HG02884 (cell line): ENCODE data around the gene CNTN2.

ENCODE experiments used
- ATAC-seq: cut with Tn5 transposase; IDR thresholded peaks from one replicate; pipeline ENCODE4 v1.9.1; 2021; ENCODE audit warnings: mild to moderate bottlenecking, moderate library complexity; ENCODE audit not compliant: unreplicated experiment

Gene CNTN2, protein sequence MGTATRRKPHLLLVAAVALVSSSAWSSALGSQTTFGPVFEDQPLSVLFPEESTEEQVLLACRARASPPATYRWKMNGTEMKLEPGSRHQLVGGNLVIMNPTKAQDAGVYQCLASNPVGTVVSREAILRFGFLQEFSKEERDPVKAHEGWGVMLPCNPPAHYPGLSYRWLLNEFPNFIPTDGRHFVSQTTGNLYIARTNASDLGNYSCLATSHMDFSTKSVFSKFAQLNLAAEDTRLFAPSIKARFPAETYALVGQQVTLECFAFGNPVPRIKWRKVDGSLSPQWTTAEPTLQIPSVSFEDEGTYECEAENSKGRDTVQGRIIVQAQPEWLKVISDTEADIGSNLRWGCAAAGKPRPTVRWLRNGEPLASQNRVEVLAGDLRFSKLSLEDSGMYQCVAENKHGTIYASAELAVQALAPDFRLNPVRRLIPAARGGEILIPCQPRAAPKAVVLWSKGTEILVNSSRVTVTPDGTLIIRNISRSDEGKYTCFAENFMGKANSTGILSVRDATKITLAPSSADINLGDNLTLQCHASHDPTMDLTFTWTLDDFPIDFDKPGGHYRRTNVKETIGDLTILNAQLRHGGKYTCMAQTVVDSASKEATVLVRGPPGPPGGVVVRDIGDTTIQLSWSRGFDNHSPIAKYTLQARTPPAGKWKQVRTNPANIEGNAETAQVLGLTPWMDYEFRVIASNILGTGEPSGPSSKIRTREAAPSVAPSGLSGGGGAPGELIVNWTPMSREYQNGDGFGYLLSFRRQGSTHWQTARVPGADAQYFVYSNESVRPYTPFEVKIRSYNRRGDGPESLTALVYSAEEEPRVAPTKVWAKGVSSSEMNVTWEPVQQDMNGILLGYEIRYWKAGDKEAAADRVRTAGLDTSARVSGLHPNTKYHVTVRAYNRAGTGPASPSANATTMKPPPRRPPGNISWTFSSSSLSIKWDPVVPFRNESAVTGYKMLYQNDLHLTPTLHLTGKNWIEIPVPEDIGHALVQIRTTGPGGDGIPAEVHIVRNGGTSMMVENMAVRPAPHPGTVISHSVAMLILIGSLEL

DNA sequence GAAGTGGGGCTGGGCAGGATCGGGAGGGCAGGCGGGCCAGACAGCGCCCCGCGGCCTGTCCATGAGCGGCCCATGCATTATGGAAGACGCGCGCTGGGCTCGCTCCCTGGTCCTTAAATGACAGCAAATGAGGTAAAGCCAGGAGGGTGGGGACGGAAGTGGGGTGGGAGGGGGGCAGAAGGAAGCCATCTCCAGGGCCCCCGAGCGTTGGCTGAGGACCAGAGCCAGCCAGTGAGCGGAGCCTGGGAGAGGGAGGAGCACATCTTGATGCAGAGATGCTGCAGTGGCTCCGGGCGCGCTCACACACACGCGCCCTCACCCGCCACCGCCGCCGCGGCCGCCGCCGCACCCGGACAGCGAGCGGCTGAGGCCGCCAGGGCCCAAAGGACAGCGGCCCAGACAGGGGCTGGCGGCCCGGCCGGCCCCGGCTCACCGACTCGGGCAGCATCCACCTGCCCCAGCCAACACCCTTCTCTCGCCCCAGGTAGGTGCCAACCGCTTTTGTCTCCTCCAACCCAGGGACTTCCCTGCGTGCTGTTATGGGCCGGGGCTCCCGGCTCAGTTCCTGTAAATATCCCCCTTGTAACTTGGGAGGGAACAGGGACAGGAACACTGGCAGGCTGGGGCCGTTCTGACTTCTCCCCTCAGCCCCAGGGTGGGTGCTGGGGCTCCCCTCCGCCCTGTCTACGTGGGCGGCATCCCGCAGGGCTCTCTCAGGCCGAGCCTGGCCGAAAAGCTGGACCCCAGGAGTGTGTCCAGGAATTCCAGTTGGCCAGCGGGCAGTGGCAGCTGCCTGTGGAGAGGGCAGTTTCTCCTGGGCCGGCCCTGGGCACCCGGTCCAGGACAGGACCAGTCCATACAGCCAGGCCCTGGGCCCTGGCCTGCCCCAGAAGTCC, at the start of gene CNTN2:
Gene CNTN2, plus strand, starts transcription at position 302 of the 896 bp plus-strand sequence. CDS start 9,974 bp downstream, outside the sequence.
- ATAC-seq: no peak

DNA sequence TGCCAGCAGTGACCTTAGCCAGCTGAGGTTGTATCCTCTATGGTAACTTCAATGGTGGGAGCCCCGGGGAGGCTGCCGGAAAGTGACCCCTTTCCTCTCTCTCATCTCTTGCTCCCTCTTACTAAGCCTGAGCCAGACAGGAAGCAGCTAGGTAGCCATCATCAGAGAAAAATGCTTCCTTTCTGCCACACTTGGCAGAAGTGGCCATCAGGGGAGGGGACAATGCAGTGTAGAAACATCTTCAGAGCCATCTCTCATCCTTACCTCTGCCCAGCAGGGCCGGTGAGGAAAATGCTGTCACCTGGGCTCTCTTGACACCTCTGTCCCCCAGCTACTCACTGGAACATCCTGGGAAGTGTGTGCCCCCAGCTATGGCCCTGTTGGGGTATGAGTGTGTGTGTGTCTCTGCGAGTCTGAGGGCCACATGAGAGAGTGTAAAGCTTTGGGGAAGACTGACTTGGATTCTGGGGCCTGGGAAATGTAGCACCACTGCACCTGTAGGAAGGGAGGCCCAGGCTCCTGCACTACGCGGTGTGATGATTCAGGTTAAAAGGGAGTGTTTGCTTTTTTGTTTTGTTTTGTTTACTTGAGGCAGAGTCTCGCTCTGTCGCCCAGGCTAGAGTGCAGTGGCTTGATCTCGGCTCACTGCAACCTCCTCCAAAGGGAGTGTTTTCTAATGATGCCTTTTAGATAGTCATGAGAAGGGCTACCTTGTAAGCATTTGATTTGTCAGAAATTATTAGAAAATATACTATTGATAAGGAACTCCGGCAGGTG, 48.7 kb upstream of the CNTN2 start:
- no peak for ATAC-seq

DNA sequence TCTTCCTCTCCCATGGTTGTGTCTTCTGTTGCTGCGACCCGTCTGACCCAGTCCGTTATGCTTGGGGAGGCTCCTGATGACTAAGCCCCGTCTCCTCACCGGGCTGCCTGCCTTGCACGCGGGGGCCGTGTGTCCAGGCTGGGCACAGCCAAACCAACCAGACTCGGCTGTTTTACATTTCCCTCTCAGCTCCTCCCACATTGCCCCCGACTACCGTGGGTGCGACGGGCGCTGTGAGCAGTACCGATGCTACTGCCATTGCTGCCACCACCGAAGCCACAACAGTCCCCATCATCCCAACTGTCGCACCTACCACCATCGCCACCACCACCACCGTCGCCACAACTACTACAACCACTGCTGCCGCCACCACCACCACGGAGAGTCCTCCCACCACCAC, 46.0 kb upstream of the CNTN2 start:
- no peak for ATAC-seq

DNA sequence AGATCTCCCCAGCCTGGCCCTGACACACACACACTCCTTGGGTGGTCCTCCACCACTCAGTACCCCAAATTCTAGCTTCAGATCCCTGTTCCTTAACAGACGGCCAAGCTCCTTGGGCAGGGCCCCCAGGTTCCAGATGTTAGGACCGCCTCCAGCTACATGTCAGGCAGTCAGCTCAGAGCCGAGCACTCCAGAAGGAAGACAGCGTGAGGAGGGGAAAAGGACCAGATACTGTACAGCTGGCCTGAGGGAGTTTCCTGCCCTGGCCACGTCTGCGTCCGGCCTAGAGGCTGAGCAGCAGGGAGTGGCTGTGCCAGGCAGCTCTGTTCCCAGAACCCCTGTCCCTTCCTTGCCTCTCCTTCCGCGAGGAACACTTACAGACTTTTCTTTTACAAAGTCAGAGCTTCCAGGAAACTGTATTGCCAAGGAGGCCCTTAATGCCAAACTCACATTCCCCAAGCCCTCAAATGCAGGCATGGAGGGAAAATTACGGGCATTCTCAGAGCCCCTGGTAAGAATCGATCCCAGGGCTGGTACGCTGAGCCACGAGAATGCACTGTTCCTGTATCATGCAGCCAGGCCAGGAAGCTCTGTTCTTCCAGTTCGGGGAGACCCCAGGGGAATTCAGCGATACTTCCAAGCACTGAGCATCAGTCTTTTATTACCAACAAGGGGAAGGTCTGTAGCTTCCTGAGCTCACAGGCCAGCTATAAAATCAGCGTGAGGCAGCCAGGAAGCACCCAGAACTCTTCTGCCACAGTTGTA, 45.2 kb upstream of the CNTN2 start:
- ATAC-seq: no peak

DNA sequence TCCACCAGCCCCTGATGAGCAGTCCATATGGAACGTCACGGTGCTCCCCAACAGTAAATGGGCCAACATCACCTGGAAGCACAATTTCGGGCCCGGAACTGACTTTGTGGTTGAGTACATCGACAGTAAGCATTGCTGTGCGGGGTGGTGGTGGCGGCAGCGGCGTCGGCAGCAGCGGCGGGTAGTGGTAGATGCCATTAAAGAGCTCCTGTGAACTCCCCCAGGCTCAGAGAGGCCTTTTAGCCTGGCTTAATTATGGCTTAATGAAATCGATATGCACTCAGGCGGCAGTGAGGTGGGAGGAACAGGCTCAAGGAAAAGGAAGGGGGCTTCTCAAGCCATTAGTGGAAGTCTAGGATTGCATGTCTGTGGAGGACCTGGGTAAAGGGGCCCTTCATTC, 41.9 kb upstream of the CNTN2 start:
- no peak for ATAC-seq

DNA sequence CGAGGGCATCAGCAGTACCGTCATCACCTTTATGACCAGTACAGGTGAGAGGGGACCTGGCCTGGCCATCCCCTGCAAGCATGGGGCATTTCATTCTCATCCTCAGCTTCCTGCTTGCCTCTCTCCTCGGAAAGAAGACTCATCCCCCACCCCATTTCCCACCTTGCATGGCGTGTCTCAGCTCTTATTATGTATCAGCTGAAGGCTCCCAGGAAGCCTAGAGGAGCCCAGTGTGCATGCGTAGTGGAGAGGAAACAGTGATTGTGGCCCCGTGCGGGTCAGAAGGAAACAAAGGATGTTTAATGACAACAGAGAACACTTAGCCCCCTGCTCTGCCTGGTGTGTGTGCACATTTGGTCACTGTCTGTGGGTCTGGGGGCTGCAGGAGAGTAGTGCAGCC, 40.3 kb upstream of the CNTN2 start:
- no peak for ATAC-seq

DNA sequence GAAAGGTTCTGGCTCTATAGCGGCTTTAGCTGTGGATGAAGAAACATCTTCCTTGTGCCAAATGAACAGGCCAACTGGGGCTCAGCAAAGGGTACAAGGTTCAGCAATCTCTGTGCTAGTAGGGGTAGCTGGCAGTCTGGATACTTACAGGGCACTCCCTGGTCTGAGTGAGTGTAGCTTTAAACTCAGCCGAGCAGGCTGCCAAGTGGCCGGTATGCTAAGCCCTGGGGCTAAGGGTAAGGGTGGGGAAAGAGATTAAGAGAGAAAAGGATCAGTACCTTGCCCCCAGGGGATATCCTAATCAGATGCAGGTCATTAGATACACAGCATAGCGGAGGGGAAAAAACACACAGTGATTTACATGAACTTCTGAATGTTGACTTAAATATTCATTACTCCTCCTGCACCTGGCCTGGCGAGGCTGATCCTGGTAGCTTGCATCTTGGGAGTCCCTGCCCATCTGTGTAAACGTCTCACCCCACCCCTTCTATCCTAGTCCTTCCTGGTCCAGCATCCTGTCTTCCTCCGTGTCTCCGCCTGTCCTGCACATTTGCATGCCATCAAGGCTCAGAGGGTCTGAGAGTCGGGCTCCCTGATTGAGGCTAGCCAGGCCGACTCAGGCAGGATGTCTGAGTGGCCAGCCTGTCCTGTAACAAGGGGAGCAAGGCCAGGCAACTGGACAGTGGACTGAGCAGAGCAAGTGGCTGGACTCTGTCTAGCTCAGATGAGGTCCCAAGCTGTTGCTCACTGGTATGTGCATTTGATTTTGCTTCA, 39.5 kb upstream of the CNTN2 start:
- ATAC-seq: no peak

DNA sequence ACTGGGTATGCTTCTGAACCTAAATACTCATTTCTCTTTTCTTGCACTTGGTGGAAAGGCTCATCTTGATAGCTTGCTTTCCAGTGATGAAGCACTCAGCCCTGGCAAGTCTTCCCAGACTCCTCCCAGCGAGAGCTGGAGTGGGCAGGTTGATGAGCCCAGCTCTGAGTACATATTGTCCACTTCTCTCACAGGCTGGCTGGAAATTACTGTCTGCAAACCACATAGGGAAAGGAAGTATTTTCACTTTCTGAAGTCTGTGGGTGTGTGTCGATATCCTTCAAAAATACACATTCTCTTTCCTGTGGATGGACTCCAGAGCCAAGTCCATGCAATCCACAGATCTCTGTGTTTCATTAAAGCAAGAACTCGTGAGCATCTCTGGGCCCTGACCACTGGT, 38.7 kb upstream of the CNTN2 start:
- no peak for ATAC-seq

DNA sequence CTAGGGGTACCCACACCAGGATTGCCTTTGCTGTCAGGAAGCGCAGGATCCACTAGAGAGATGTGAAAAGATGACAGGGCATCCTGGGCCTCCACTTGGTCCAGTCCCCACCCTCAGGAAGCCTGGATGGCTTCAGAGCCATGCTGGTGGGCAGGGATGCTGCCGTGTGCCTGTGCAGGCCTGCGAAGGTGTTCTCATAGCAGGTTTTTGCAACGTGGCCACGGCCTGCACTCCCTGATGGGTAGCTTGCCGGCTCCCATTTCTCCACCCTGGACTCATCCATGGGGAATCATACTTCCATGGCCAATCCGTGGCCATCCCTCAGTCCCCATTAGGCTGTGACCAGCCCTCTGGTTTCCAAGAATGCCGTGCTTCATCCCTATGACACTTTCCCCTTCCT, 34.1 kb upstream of the CNTN2 start:
- ATAC-seq: no peak

DNA sequence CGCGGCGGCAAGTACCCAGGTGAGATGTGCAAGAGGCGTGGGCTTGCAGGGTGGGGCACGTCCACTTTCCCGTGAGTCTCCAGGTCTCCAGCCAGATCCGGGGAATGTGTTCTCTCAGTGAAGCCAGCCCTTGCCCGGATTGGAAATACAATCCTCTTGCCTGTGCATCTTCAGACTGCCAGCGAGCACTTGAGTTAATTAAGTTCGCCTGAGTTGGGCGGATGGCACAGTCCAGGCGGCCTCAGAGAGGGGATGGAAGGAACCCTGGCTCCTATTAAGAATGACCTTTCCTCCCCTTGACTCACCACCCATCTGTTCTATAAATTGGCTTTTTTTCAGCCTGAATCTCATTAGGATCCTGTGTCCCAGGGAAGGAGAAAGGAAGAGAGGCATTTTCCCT, 33.3 kb upstream of the CNTN2 start:
- no peak for ATAC-seq

DNA sequence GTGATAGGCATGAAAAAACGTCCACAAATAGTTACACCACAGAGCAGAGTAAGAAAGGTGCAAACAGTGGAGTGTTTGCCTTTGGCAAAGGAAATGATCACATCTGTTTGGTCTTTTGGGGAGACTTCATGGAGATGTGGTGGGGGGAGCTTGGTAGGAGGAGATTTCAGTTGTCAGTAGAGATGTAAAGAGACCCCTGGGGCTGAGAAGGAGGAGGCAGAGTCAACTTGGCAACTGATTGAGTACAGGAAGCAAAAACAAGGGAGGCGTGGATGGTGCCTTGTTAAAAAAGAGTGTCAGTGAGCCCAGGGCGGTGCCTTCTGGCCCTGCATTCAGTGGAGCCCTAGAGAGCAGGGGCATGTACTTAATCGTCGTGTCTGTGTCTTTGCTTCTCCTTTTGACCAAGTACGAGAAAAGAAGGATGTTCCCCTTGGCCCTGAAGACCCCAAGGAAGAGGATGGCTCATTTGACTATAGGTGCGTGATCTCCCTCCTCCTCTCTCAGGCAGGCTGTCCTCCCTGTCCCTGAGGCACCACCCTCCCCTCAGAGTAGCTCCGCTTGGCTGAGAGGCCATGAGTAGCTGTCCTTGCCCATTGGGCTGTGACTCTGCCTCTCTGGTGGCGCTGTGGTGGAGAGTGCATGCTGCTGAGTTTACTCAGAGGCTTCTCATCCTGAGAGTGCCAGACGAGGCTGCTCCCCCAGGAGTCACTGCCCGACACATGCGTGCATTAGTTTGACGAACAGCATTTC, 30.4 kb upstream of the CNTN2 start:
- no peak for ATAC-seq

DNA sequence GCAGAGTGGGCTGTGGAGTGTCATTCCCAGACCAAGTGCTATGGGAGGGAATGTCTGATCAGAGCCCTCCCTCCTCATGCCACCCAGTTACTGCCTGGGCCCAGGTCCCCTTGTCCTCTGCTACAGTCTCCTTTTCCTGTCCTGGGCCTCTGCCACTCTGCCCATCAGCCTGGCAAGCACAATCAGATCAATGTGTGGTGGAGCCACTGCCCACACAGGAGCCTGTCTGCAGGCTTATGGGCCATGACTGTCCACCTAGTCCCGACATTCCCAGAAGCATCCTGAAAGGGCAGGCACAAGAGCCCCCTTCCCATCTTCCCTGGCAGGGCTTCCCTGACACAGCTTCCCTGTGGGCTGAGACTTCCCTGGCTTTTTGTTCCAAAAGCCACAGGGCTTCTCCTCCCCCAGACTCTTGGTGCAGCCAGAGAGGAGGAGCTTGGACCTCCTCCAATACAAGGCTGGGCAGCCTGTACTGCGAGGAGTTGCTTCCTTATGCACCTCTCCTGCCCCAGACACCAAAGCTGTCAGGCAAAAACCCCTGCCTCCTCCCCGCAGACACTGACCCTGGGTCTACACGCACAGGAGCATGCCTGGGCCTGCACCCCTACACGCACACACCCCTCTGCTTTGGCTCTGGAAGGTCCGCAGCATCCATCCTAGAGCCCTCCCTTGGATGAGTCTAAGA, 29.2 kb upstream of the CNTN2 start:
- ATAC-seq: no peak

DNA sequence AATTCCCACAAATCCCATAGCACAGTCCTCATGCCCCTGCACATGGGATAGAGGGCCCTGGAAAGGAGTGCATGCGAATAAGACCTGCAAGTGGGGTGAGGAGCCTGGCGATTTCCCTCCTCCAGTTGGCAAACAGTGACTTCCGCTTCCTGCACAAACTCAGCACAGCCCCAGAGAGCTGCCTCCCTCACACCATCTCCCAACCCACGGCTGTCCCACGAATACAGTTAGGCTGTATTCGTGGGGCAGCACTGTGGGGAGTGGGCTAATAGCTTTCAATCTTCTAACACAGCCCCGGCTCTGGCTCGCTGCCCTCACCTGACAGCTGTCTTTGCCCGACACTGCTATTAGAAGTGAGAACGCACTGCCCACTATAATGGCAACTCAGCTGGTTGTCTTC, 28.2 kb upstream of the CNTN2 start:
- no peak for ATAC-seq

DNA sequence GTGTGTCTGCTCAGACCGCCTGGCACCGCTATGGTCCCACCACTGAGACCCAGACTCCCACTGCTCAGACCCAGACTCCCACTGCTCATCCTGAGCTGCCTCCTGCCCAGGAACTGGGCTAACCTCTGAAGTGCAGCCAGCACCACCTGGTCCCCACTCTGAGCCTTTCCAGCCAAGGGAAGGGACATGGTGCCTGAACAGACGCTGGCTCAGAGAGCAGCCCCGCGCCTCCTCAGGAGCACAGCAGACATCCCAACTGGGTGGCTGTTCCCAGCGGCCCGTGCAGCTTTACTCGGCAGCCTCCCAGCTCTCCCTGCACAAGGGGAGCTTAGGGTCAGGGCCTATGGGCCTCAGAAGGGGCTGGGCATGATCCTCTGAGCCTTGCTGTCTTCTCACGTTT, 27.8 kb upstream of the CNTN2 start:
- ATAC-seq: no peak

DNA sequence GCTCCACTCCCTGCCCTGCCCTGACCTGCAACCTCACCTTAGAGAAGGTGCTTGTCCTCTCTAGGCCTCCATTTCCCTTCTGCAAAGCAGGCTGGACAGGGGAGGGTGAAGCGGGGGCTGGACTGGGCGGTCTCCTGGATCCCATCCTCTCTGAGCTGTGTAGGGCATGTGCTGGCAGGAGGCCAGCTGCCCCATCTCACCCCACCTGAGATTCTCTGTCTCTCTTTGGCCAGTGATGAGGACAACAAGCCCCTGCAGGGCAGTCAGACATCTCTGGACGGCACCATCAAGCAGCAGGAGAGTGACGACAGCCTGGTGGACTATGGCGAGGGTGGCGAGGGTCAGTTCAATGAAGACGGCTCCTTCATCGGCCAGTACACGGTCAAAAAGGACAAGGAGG, 26.9 kb upstream of the CNTN2 start:
- no peak for ATAC-seq

DNA sequence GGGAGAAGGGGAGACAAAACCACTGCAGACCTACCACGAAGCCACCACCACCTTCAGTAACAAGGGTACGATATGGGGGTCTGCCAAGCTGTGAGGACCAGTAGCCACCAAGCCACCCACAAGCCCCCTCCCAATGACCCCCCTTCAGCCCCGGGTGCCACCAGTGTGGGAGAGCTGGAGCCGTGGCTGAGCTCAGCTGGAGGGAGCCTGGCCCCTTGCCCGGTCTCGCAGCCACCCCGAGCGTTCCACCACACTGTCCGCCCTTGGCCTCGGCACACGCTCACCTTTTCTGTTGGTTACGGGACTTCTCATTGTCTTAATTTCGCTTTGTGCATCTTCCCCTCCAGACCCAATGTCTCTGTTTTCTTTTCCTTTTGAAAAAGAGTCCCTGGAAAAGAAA, 26.4 kb upstream of the CNTN2 start:
- no peak for ATAC-seq

DNA sequence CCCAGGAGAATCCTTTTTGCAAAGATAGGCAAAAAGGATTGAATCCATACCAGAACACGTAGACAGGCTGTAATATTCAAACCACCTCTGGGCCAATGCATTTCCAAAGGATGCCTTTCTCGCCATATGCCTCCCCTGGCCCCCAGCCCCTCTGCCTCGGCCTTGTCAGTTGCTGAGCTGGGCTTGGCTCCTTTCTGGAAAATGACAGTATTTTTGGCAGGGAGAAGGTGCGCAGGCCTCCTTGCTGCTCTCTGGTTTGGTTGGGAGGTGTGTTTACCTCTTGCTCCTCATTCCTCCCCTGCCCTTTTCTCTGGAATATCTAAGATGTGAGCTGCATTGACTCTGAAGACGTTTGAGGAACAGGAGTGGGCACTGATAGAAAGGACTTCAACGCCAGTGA, 26.0 kb upstream of the CNTN2 start:
- no peak for ATAC-seq
